ENCODE results near the gene CCNG1.

GRCh38 chr5:163395792-163396191, 41.6 kb upstream of the CCNG1 start:
- TF ChIP-seq CTCF (IDR thresholded peaks at IDR 0.05; ENCODE audit: poor library complexity, severe bottlenecking): no peak
- no peak for TF ChIP-seq EP300 (conservative IDR thresholded peaks at IDR 0.05; ENCODE audit: poor library complexity, severe bottlenecking)
- TF ChIP-seq EZH2 (IDR thresholded peaks at IDR 0.05; ENCODE audit: borderline replicate concordance, insufficient read depth, low read length, poor library complexity, severe bottlenecking): no peak
- no peak for TF ChIP-seq POLR2AphosphoS5 (IDR thresholded peaks at IDR 0.05)
- no peak for TF ChIP-seq RAD21 (conservative IDR thresholded peaks at IDR 0.05)
- TF ChIP-seq REST (IDR thresholded peaks at IDR 0.05; ENCODE audit: borderline replicate concordance): no peak
- no peak for TF ChIP-seq TAF1 (IDR thresholded peaks at IDR 0.05; ENCODE audit: low read depth)
- no peak for TF ChIP-seq MXI1 (conservative IDR thresholded peaks at IDR 0.05; ENCODE audit: poor library complexity, severe bottlenecking)

Measured in neural cell (in vitro differentiated cells).